ENCODE data around the gene MEF2D. TPM values are rescaled to one million over a fixed set of nuclear protein-coding genes. Genes with fewer than 3 reads are reported as not detected.

The MEF2D gene
- total RNA-seq, 5 donors from 2014 or later (not counting 1 experiment from before 2014, with no cell fraction given): 60.7 to 133 (median 79.3) TPM

GRCh38 chr1:156421939-156422601, 78.5 kb downstream of the MEF2D start:
- Mint-ChIP-seq H3K27ac (peak overlapping the region in 1 of 2 donors; percentile 6), H3K36me3 (no peaks in the 10 kb centered on the region), H3K4me1 (peaks cover 25 to 29% (median 25%) of the 10 kb centered on the region in 3 donors), H3K4me3 (peak overlapping the region; percentile 66 to 96 (median 76)), H3K27me3 (peaks cover 73 to 85% of the 10 kb centered on the region in 2 donors), H3K9me3 (no peaks in the 10 kb centered on the region)
- no peaks in the 10 kb centered on the region for H3K36me3 ChIP-seq (ENCODE audit: control insufficient read depth in 2 of 2, extremely low read depth in 1 of 2, insufficient read depth in 1 of 2, low read length in 1 of 2)
- H3K9me3 ChIP-seq: no peaks in the 10 kb centered on the region
- no peak for ATAC-seq (replicated peaks in 1 of 4)
- peak overlapping the region; percentile 54 to 82 for H3K4me3 ChIP-seq (ENCODE audit: control insufficient read depth in 1 of 2, extremely low read depth in 1 of 2, low read length in 1 of 2)
- peaks cover 49 to 65% of the 10 kb centered on the region in 2 experiments for H3K27me3 ChIP-seq (replicated peaks in 1 of 2; ENCODE audit: control insufficient read depth in 2 of 2, extremely low read depth in 1 of 2, insufficient read depth in 2 of 2, low read length in 1 of 2)
- no peak for DNase-seq
- peaks cover 15 to 31% of the 10 kb centered on the region in 2 experiments for H3K4me1 ChIP-seq (ENCODE audit: control insufficient read depth in 1 of 2, extremely low read depth in 1 of 2, insufficient read depth in 2 of 2, low read length in 2 of 2)
- CTCF ChIA-PET: interaction anchor here in 1 of 2 donors (0.8 to 1.2 kb wide), 3 partner anchors 24 to 36 kb away, joined by 5 to 7 read pairs (median 6); no protein-coding TSS in a partner anchor
- no peak overlapping the region for H3K27ac ChIP-seq (ENCODE audit: low read length)
- 14% methylated on average over 8 of the region's 12 CpGs for WGBS (ENCODE audit: insufficient coverage)
- POLR2A ChIA-PET: interaction anchor here in 1 of 2 donors (0.6 kb wide), 1 partner anchor 1916 kb away, joined by 3 read pairs; no protein-coding TSS in a partner anchor

- Mint-ChIP-seq H3K36me3 (no peaks in the 10 kb centered on the region), H3K4me1 (peaks cover 25 to 29% (median 25%) of the 10 kb centered on the region in 3 donors), H3K9me3 (no peaks in the 10 kb centered on the region), H3K4me3 (peak overlapping the region; percentile 87 to 96 (median 90)), H3K27me3 (peaks cover 72 to 80% of the 10 kb centered on the region in 2 donors), H3K27ac (no peak overlapping the region)
- 1% methylated on average over 67 of the region's 69 CpGs for WGBS (ENCODE audit: insufficient coverage)
- Histone ChIP-seq H3K27ac (ENCODE audit: low read length) (no peak overlapping the region), H3K36me3 (ENCODE audit: control insufficient read depth in 2 of 2, extremely low read depth in 1 of 2, insufficient read depth in 1 of 2, low read length in 1 of 2) (no peaks in the 10 kb centered on the region), H3K4me3 (ENCODE audit: control insufficient read depth in 1 of 2, extremely low read depth in 1 of 2, low read length in 1 of 2) (peak overlapping the region; percentile 54 to 82), H3K4me1 (ENCODE audit: control insufficient read depth in 1 of 2, extremely low read depth in 1 of 2, insufficient read depth in 2 of 2, low read length in 2 of 2) (peaks cover 15 to 31% of the 10 kb centered on the region in 2 experiments), H3K27me3 (replicated peaks in 1 of 2; ENCODE audit: control insufficient read depth in 2 of 2, extremely low read depth in 1 of 2, insufficient read depth in 2 of 2, low read length in 1 of 2) (peaks cover 46 to 61% of the 10 kb centered on the region in 2 experiments), H3K9me3 (no peaks in the 10 kb centered on the region)
- ChIA-PET CTCF (interaction anchor here in 1 of 2 donors (0.8 to 1.1 kb wide), 2 partner anchors 24 to 36 kb away, joined by 6 to 7 read pairs; no protein-coding TSS in a partner anchor), POLR2A (no interaction called here)
- ATAC-seq (replicated peaks in 1 of 4) (peak; percentile 67 to 73 (median 72)), DNase-seq (peak; percentile 22 to 79 (median 50))
These were observed 79.3 kb downstream of the MEF2D start for GRCh38 chr1:156421062-156421938.

GRCh38 chr1:156420205-156421061, 80.1 kb downstream of the MEF2D start:
- ChIA-PET CTCF (interaction anchor here (0.9 to 2.3 kb wide), 6 partner anchors 11 to 60 kb away, joined by 3 to 24 read pairs (median 4); no protein-coding TSS in a partner anchor), POLR2A (interaction anchor here in 1 of 2 donors (0.9 kb wide), 1 partner anchor 138 kb away, joined by 3 read pairs; the partner anchor contains the start of gene SMG5)
- peak in 31 of 35 experiments; percentile 17 to 75 (median 31) for DNase-seq
- Mint-ChIP-seq H3K27ac (peak overlapping the region in 1 of 2 donors; percentile 53), H3K4me3 (peak overlapping the region; percentile 87 to 96 (median 90)), H3K4me1 (peaks cover 25 to 29% (median 25%) of the 10 kb centered on the region in 3 donors), H3K27me3 (peaks cover 71 to 77% of the 10 kb centered on the region in 2 donors), H3K9me3 (no peaks in the 10 kb centered on the region), H3K36me3 (no peaks in the 10 kb centered on the region)
- WGBS (ENCODE audit: insufficient coverage): 8% methylated on average over 37 of the region's 69 CpGs
- Histone ChIP-seq H3K27me3 (replicated peaks in 1 of 2; ENCODE audit: control insufficient read depth in 2 of 2, extremely low read depth in 1 of 2, insufficient read depth in 2 of 2, low read length in 1 of 2) (peaks cover 43 to 62% of the 10 kb centered on the region in 2 experiments), H3K9me3 (no peaks in the 10 kb centered on the region), H3K4me1 (ENCODE audit: control insufficient read depth in 1 of 2, extremely low read depth in 1 of 2, insufficient read depth in 2 of 2, low read length in 2 of 2) (peaks cover 15 to 31% of the 10 kb centered on the region in 2 experiments), H3K36me3 (ENCODE audit: control insufficient read depth in 2 of 2, extremely low read depth in 1 of 2, insufficient read depth in 1 of 2, low read length in 1 of 2) (no peaks in the 10 kb centered on the region), H3K4me3 (ENCODE audit: control insufficient read depth in 1 of 2, extremely low read depth in 1 of 2, low read length in 1 of 2) (peak overlapping the region; percentile 54 to 82), H3K27ac (ENCODE audit: low read length) (no peak overlapping the region)
- ATAC-seq (replicated peaks in 1 of 4): peak; percentile 65 to 79 (median 72)

- H3K4me3 ChIP-seq (ENCODE audit: control insufficient read depth in 1 of 2, extremely low read depth in 1 of 2, low read length in 1 of 2): peak overlapping the region; percentile 54 to 82
- H3K4me1 ChIP-seq (ENCODE audit: control insufficient read depth in 1 of 2, extremely low read depth in 1 of 2, insufficient read depth in 2 of 2, low read length in 2 of 2): peaks cover 15 to 31% of the 10 kb centered on the region in 2 experiments
- H3K9me3 ChIP-seq: no peaks in the 10 kb centered on the region
- H3K9me3 Mint-ChIP-seq: no peaks in the 10 kb centered on the region
- peak overlapping the region; percentile 87 to 96 (median 90) for H3K4me3 Mint-ChIP-seq
- H3K27ac ChIP-seq (ENCODE audit: low read length): no peak overlapping the region
- peak in 29 of 35 experiments; percentile 10 to 66 (median 33) for DNase-seq
- H3K27me3 ChIP-seq (replicated peaks in 1 of 2; ENCODE audit: control insufficient read depth in 2 of 2, extremely low read depth in 1 of 2, insufficient read depth in 2 of 2, low read length in 1 of 2): peaks cover 45 to 61% of the 10 kb centered on the region in 2 experiments
- peaks cover 75 to 78% of the 10 kb centered on the region in 2 donors for H3K27me3 Mint-ChIP-seq
- H3K27ac Mint-ChIP-seq: no peak overlapping the region
- 29% methylated on average over 1 of the region's 5 CpGs for WGBS (ENCODE audit: insufficient coverage)
- CTCF ChIA-PET: interaction anchor here (0.9 to 2.3 kb wide), 7 partner anchors 12 to 61 kb away, joined by 3 to 24 read pairs (median 4); no protein-coding TSS in a partner anchor
- no peaks in the 10 kb centered on the region for H3K36me3 ChIP-seq (ENCODE audit: control insufficient read depth in 2 of 2, extremely low read depth in 1 of 2, insufficient read depth in 1 of 2, low read length in 1 of 2)
- peaks cover 25 to 29% (median 25%) of the 10 kb centered on the region in 3 donors for H3K4me1 Mint-ChIP-seq
- no peaks in the 10 kb centered on the region for H3K36me3 Mint-ChIP-seq
- POLR2A ChIA-PET: interaction anchor here in 1 of 2 donors (0.9 kb wide), 1 partner anchor 137 kb away, joined by 3 read pairs; the partner anchor contains the start of gene SMG5
- ATAC-seq (replicated peaks in 1 of 4): peak; percentile 35 to 54 (median 46)
These were observed 80.7 kb downstream of the MEF2D start for GRCh38 chr1:156419854-156420204.

- Mint-ChIP-seq H3K4me3 (no peak overlapping the region), H3K27me3 (peaks cover 73 to 76% of the 10 kb centered on the region in 2 donors), H3K36me3 (no peaks in the 10 kb centered on the region), H3K27ac (no peak overlapping the region), H3K9me3 (no peaks in the 10 kb centered on the region), H3K4me1 (peaks cover 25 to 29% (median 25%) of the 10 kb centered on the region in 3 donors)
- Histone ChIP-seq H3K4me3 (ENCODE audit: control insufficient read depth in 1 of 2, extremely low read depth in 1 of 2, low read length in 1 of 2) (no peak overlapping the region), H3K36me3 (ENCODE audit: control insufficient read depth in 2 of 2, extremely low read depth in 1 of 2, insufficient read depth in 1 of 2, low read length in 1 of 2) (no peaks in the 10 kb centered on the region), H3K27ac (ENCODE audit: low read length) (no peak overlapping the region), H3K9me3 (no peaks in the 10 kb centered on the region), H3K27me3 (replicated peaks in 1 of 2; ENCODE audit: control insufficient read depth in 2 of 2, extremely low read depth in 1 of 2, insufficient read depth in 2 of 2, low read length in 1 of 2) (peaks cover 38 to 68% of the 10 kb centered on the region in 2 experiments), H3K4me1 (ENCODE audit: control insufficient read depth in 1 of 2, extremely low read depth in 1 of 2, insufficient read depth in 2 of 2, low read length in 2 of 2) (peaks cover 15 to 31% of the 10 kb centered on the region in 2 experiments)
- WGBS (ENCODE audit: insufficient coverage): 97% methylated on average over 7 of the region's 12 CpGs
- CTCF ChIA-PET: interaction anchor here (0.7 to 2.3 kb wide), 6 partner anchors 27 to 239 kb away, joined by 3 to 24 read pairs (median 4); no protein-coding TSS in a partner anchor
- no peak for ATAC-seq (replicated peaks in 1 of 4)
- no peak for DNase-seq
- POLR2A ChIA-PET: no interaction called here
These were observed 82.0 kb downstream of the MEF2D start for GRCh38 chr1:156418416-156419070.

Measured in T-cell (primary cell).